ENCODE measurements around the gene C1QA. TPM values are rescaled to one million over a fixed set of nuclear protein-coding genes. Genes with fewer than 3 reads are reported as not detected.

Gene C1QA
- total RNA-seq, 2 donors from 2014 or later = 37.9 to 107 TPM

GRCh38 chr1:22635436-22635835 lies 992 bp upstream of the C1QA start:
- H3K27ac ChIP-seq = no peak overlapping the region
- H3K27me3 ChIP-seq = no peaks in the 10 kb centered on the region

GRCh38 chr1:22636927-22637326 lies 499 bp downstream of the C1QA start:
- H3K27ac ChIP-seq = no peak overlapping the region
- no peaks in the 10 kb centered on the region for H3K9me3 ChIP-seq
- H3K4me3 ChIP-seq = peak overlapping the region; percentile 9 to 32
- H3K4me1 ChIP-seq = peaks cover 0 to 2% of the 10 kb centered on the region in 2 donors
- DNase-seq (ENCODE audit: low spot score) = no peak
- no peaks in the 10 kb centered on the region for H3K36me3 ChIP-seq
- TF ChIP-seq, protein P1, sequence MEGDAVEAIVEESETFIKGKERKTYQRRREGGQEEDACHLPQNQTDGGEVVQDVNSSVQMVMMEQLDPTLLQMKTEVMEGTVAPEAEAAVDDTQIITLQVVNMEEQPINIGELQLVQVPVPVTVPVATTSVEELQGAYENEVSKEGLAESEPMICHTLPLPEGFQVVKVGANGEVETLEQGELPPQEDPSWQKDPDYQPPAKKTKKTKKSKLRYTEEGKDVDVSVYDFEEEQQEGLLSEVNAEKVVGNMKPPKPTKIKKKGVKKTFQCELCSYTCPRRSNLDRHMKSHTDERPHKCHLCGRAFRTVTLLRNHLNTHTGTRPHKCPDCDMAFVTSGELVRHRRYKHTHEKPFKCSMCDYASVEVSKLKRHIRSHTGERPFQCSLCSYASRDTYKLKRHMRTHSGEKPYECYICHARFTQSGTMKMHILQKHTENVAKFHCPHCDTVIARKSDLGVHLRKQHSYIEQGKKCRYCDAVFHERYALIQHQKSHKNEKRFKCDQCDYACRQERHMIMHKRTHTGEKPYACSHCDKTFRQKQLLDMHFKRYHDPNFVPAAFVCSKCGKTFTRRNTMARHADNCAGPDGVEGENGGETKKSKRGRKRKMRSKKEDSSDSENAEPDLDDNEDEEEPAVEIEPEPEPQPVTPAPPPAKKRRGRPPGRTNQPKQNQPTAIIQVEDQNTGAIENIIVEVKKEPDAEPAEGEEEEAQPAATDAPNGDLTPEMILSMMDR (IDR thresholded peaks at IDR 0.05) = no peak
- H3K27me3 ChIP-seq = no peaks in the 10 kb centered on the region

More at GRCh38 chr1:22635436-22635835, 992 bp upstream of the C1QA start:
- Histone ChIP-seq H3K9me3 (no peaks in the 10 kb centered on the region), H3K4me1 (no peaks in the 10 kb centered on the region), H3K36me3 (no peaks in the 10 kb centered on the region), H3K4me3 (no peak overlapping the region)
- TF ChIP-seq, protein P1 (IDR thresholded peaks at IDR 0.05) = no peak
- DNase-seq (ENCODE audit: low spot score) = no peak

DNA sequence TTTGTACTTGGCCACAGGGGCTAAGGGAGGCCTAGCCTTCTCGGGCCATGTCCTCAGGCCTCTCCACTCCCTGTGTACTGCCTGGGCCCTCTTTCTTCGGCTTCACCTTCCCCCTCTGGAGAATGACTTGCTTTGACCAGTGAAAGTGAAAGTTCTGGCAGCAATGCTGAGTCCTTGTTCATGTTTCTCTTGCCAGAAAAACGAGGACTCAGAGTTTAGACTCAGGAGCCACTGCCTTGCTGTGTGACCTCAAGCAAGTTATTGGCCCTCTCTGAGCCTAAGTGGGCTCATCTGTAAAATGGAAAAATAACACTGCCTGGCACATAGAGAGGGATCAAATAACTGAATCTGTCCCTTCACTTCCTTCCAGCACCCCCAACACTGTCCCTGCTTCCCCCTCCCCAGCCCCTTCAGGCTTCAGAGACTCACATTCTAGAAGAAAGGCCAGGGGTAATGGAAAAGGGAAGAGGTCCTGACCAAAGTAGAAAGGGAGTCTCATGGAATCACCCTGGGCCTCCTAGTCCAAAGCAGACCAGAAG lies 1.5 kb downstream of the C1QA start:
- DNase-seq (ENCODE audit: low spot score) = no peak
- Histone ChIP-seq H3K27me3 (no peaks in the 10 kb centered on the region), H3K4me3 (peak overlapping the region in 1 of 2 donors; percentile 32), H3K36me3 (no peaks in the 10 kb centered on the region), H3K27ac (no peak overlapping the region), H3K9me3 (no peaks in the 10 kb centered on the region), H3K4me1 (peaks cover 0 to 6% of the 10 kb centered on the region in 2 donors)
- TF ChIP-seq, protein P1 (IDR thresholded peaks at IDR 0.05) = no peak

GRCh38 chr1:22638476-22639234 lies 2.2 kb downstream of the C1QA start:
- H3K4me3 ChIP-seq = peak overlapping the region in 1 of 2 donors; percentile 32
- no peaks in the 10 kb centered on the region for H3K36me3 ChIP-seq
- no peak overlapping the region for H3K27ac ChIP-seq
- no peaks in the 10 kb centered on the region for H3K27me3 ChIP-seq
- DNase-seq (ENCODE audit: low spot score) = no peak
- TF ChIP-seq, protein P1 (IDR thresholded peaks at IDR 0.05) = no peak
- peaks cover 0 to 6% of the 10 kb centered on the region in 2 donors for H3K4me1 ChIP-seq
- no peaks in the 10 kb centered on the region for H3K9me3 ChIP-seq

GRCh38 chr1:22639286-22639685 lies 2.9 kb downstream of the C1QA start:
- DNase-seq (ENCODE audit: low spot score) = no peak
- Histone ChIP-seq H3K9me3 (no peaks in the 10 kb centered on the region), H3K36me3 (no peaks in the 10 kb centered on the region), H3K4me1 (peaks cover 0 to 6% of the 10 kb centered on the region in 2 donors), H3K27me3 (no peaks in the 10 kb centered on the region), H3K4me3 (peak overlapping the region in 1 of 2 donors; percentile 32), H3K27ac (no peak overlapping the region)
- TF ChIP-seq, protein P1 (IDR thresholded peaks at IDR 0.05) = no peak

All from right atrium auricular region (tissue), 2 donors.